ENCODE data around the gene FSTL3.
"Not testable (repeated sequence)": the region's sequence is repeated elsewhere in the genome, so short reads cannot be mapped to it uniquely, and the experiment has no call there.

The FSTL3 gene

GRCh38 chr19:676339-677105 lies at the start of gene FSTL3:
FSTL3 (plus strand) TSS chr19:676392; CDS start chr19:676424, 32 bp downstream.
- no peak for DNase-seq

GRCh38 chr19:626566-626965 lies 49.6 kb upstream of the FSTL3 start:
- not testable (repeated sequence) for DNase-seq

- no peak for DNase-seq
Measured at GRCh38 chr19:628168-628567, 48.0 kb upstream of the FSTL3 start.

GRCh38 chr19:629515-629914 lies 46.7 kb upstream of the FSTL3 start:
- not testable (repeated sequence) for DNase-seq

- no peak for DNase-seq
Measured at GRCh38 chr19:629961-630714, 46.1 kb upstream of the FSTL3 start.

- DNase-seq, result peak; percentile 44
Measured at GRCh38 chr19:632579-633067, 43.6 kb upstream of the FSTL3 start.

GRCh38 chr19:633068-633785 lies 43.0 kb upstream of the FSTL3 start, which contains the start of gene POLRMT:
POLRMT (minus strand) TSS chr19:633537; CDS start chr19:633512, 25 bp downstream.
- DNase-seq, result peak; percentile 97

GRCh38 chr19:633786-634639 lies 42.2 kb upstream of the FSTL3 start:
- DNase-seq, result no peak

GRCh38 chr19:634975-635652 lies 41.1 kb upstream of the FSTL3 start:
- no peak for DNase-seq

GRCh38 chr19:638906-639252 lies 37.3 kb upstream of the FSTL3 start:
- no peak for DNase-seq

- peak; percentile 96 for DNase-seq
Measured at GRCh38 chr19:639253-640160, 36.7 kb upstream of the FSTL3 start, which contains the start of gene FGF22. FGF22 (plus strand) TSS chr19:639879; CDS start chr19:639926, 47 bp downstream.

GRCh38 chr19:640161-640558 lies 36.0 kb upstream of the FSTL3 start:
- DNase-seq, result no peak

GRCh38 chr19:640606-641189 lies 35.5 kb upstream of the FSTL3 start:
- no peak for DNase-seq

GRCh38 chr19:641702-642101 lies 34.5 kb upstream of the FSTL3 start:
- no peak for DNase-seq

GRCh38 chr19:642767-643727 lies 33.1 kb upstream of the FSTL3 start:
- DNase-seq, result no peak

- DNase-seq, result no peak
Measured at GRCh38 chr19:643736-644135, 32.5 kb upstream of the FSTL3 start.

- DNase-seq, result no peak
Measured at GRCh38 chr19:644363-644762, 31.8 kb upstream of the FSTL3 start.

- no peak for DNase-seq
Measured at GRCh38 chr19:644789-645188, 31.4 kb upstream of the FSTL3 start.
